Epithelial cell of esophagus (primary cell): ENCODE results near the gene BABAM2.

Source experiments
- DNase-seq: peaks from one replicate; pipeline ENCODE4 v3.0.0; 2010; ENCODE audit warnings: low read depth
- H3K4me3 ChIP-seq: 2 replicates; pipeline ENCODE4 v1.5.1; 2011; ENCODE audit warnings: mild to moderate bottlenecking, low read length, control low read depth
- CTCF ChIP-seq: IDR thresholded peaks from 2 replicates; pipeline ENCODE4 v1.5.1; 2011; ENCODE audit warnings: low read depth, mild to moderate bottlenecking, low read length, control low read depth, inconsistent platforms; ENCODE audit not compliant: insufficient read depth; ENCODE audit errors: missing control alignments

BABAM2 gene

GRCh38 chr2:27915191-27915590 is 24.7 kb downstream of the BABAM2 start:
- TF ChIP-seq CTCF = no peak
- H3K4me3 ChIP-seq = no peak overlapping the region
- no peak for DNase-seq

GRCh38 chr2:27915874-27916273 is 25.3 kb downstream of the BABAM2 start:
- DNase-seq = peak; percentile 15
- no peak overlapping the region for H3K4me3 ChIP-seq

GRCh38 chr2:27916293-27916995 is 25.9 kb downstream of the BABAM2 start:
- peak; percentile 39 for DNase-seq
- no peak overlapping the region for H3K4me3 ChIP-seq
- no peak for TF ChIP-seq CTCF

More at GRCh38 chr2:27915874-27916273, 25.3 kb downstream of the BABAM2 start:
- TF ChIP-seq CTCF = no peak

- peak; percentile 40 for DNase-seq
- H3K4me3 ChIP-seq = no peak overlapping the region
These were observed 29.8 kb downstream of the BABAM2 start for GRCh38 chr2:27920148-27920885.

GRCh38 chr2:27921424-27921823 is 30.9 kb downstream of the BABAM2 start:
- DNase-seq = no peak
- no peak overlapping the region for H3K4me3 ChIP-seq
- TF ChIP-seq CTCF = no peak

More at GRCh38 chr2:27920148-27920885, 29.8 kb downstream of the BABAM2 start:
- TF ChIP-seq CTCF = no peak

- no peak for TF ChIP-seq CTCF
- no peak for DNase-seq
These were observed 31.5 kb downstream of the BABAM2 start for GRCh38 chr2:27921880-27922547.

GRCh38 chr2:27922842-27923241 is 32.3 kb downstream of the BABAM2 start:
- TF ChIP-seq CTCF = no peak
- DNase-seq = no peak
- H3K4me3 ChIP-seq = no peak overlapping the region

More at GRCh38 chr2:27921880-27922547, 31.5 kb downstream of the BABAM2 start:
- H3K4me3 ChIP-seq = no peak overlapping the region
